ENCODE data around the gene C4orf50. TPM values are rescaled to one million over a fixed set of nuclear protein-coding genes. Genes with fewer than 3 reads are reported as not detected.

The C4orf50 gene
- total and polyA plus RNA-seq, 2 of the 4 experiments (the other 2 are of a cell fraction) = not detected

- Histone ChIP-seq H2AK5ac (ENCODE audit: low read depth, low read length) (no peak overlapping the region), H4K91ac (ENCODE audit: insufficient read depth, low read depth, low read length) (no peak overlapping the region), H2BK15ac (ENCODE audit: low read depth, low read length) (no peak overlapping the region), H3K9me3 (ENCODE audit: control insufficient read depth, insufficient read depth, low read length) (no peaks in the 10 kb centered on the region), H3K4me1 (ENCODE audit: control insufficient read depth, insufficient read depth, low read length) (no peaks in the 10 kb centered on the region), H3K4me2 (ENCODE audit: low read depth, low read length) (no peak overlapping the region), H3K23ac (ENCODE audit: low read depth, low read length) (no peak overlapping the region), H2BK120ac (ENCODE audit: low read depth, low read length) (no peak overlapping the region), H2AK9ac (replicated peaks; ENCODE audit: low read depth, low read length, poor library complexity) (no peak overlapping the region), H3K56ac (ENCODE audit: extremely low read depth, insufficient read depth, low read length) (no peak overlapping the region), H2BK20ac (ENCODE audit: low read depth, low read length) (no peak overlapping the region), H2BK5ac (ENCODE audit: low read depth, low read length, poor library complexity, severe bottlenecking) (no peak overlapping the region), H3K9ac (ENCODE audit: low read depth, low read length) (no peak overlapping the region), H2AFZ (replicated peaks; ENCODE audit: low read length, poor library complexity) (no peak overlapping the region), H3K4ac (ENCODE audit: low read depth, low read length) (no peak overlapping the region), H3K79me1 (ENCODE audit: low read depth in 1 of 2, low read length in 2 of 2) (no peaks in the 10 kb centered on the region), H3K27ac (ENCODE audit: insufficient read depth, low read length) (no peak overlapping the region), H3K14ac (replicated peaks; ENCODE audit: low read depth, low read length) (no peak overlapping the region), H3K27me3 (ENCODE audit: control insufficient read depth, insufficient read depth, low read length) (no peaks in the 10 kb centered on the region), H3K4me3 (ENCODE audit: insufficient read depth, low read depth, low read length) (no peak overlapping the region), H3K9me1 (ENCODE audit: insufficient read depth, low read length) (no peaks in the 10 kb centered on the region; the same call in 1 of the 2 replicates), H4K8ac (ENCODE audit: low read depth in 2 of 2, low read length in 2 of 2) (no peak overlapping the region), H4K5ac (ENCODE audit: low read depth, low read length) (no peak overlapping the region), H3K18ac (ENCODE audit: low read depth, low read length) (no peak overlapping the region), H4K20me1 (ENCODE audit: insufficient read depth, low read length) (no peaks in the 10 kb centered on the region), H3K36me3 (ENCODE audit: control insufficient read depth, insufficient read depth, low read length) (peaks cover 3% of the 10 kb centered on the region; the same call in 1 of the 2 replicates)
- ChIA-PET CTCF (no interaction called here), POLR2A (ENCODE audit: unreplicated experiment) (no interaction called here)
- ATAC-seq (ENCODE audit: low read depth) (no peak), DNase-seq (no peak)
- intact Hi-C loops (cut with micrococcal nuclease) = no loop called here
- dilution Hi-C loops (cut with HindIII; ENCODE audit: low sequenced_read_pairs, unreplicated experiment) = no loop called here
- in situ Hi-C loops (cut with MboI; ENCODE audit: low sequenced_read_pairs) = no loop called here
- TF ChIP-seq NFE2L2 (IDR thresholded peaks at IDR 0.05; ENCODE audit: low read depth, low read length) (no peak), SMC3 (IDR thresholded peaks at IDR 0.05; ENCODE audit: low read depth, low read length) (no peak), RCOR1 (IDR thresholded peaks at IDR 0.05; ENCODE audit: insufficient replicate concordance, low read length) (no peak), CTCF (conservative IDR thresholded peaks at IDR 0.05; ENCODE audit: low read depth, low read length) (no peak), BHLHE40 (IDR thresholded peaks at IDR 0.05; ENCODE audit: low read depth, low read length) (no peak), MXI1 (IDR thresholded peaks at IDR 0.05; ENCODE audit: borderline replicate concordance, low read depth, low read length) (no peak), RAD21 (IDR thresholded peaks at IDR 0.05; ENCODE audit: low read length) (no peak), CEBPB (IDR thresholded peaks at IDR 0.05; ENCODE audit: low read depth, low read length) (no peak), CHD1 (IDR thresholded peaks at IDR 0.05; ENCODE audit: low read depth, low read length) (no peak), POLR2A (IDR thresholded peaks at IDR 0.05; ENCODE audit: low read depth, low read length) (no peak), FOS (IDR thresholded peaks at IDR 0.05; ENCODE audit: low read depth, low read length) (no peak), MAZ (IDR thresholded peaks at IDR 0.05; ENCODE audit: borderline replicate concordance, low read depth, low read length) (no peak), RFX5 (IDR thresholded peaks at IDR 0.05; ENCODE audit: low read depth, low read length) (no peak), MAFK (IDR thresholded peaks at IDR 0.05; ENCODE audit: low read depth, low read length) (no peak), USF2 (IDR thresholded peaks at IDR 0.05; ENCODE audit: low read depth, low read length) (no peak), ELK1 (IDR thresholded peaks at IDR 0.05; ENCODE audit: borderline replicate concordance, low read depth, low read length) (no peak)
- WGBS, 2 experiments (ENCODE audit: extremely low coverage in 2 of 2, insufficient read length in 1 of 2) = 80% methylated on average over 2 of the region's 9 CpGs; no CpG with 5 or more reads in 1 of the 2 experiments
- no TSS peak for BruUV-seq (replicated peaks)
Observed at GRCh38 chr4:5852523-5853202, 165.6 kb downstream of the C4orf50 start.

Data from IMR-90 (cell line).